ENCODE measurements around the gene SULT4A1.

Gene SULT4A1

GRCh38 chr22:43844560-43845545 is 17.5 kb downstream of the SULT4A1 start:
- DNase-seq (ENCODE audit: low read depth in 2 of 2): no peak

- no peak for DNase-seq (ENCODE audit: low read depth in 2 of 2)
These were observed 18.4 kb downstream of the SULT4A1 start for GRCh38 chr22:43843783-43844530.

GRCh38 chr22:43841742-43842141 is 20.6 kb downstream of the SULT4A1 start:
- DNase-seq (ENCODE audit: low read depth in 2 of 2): no peak

DNA sequence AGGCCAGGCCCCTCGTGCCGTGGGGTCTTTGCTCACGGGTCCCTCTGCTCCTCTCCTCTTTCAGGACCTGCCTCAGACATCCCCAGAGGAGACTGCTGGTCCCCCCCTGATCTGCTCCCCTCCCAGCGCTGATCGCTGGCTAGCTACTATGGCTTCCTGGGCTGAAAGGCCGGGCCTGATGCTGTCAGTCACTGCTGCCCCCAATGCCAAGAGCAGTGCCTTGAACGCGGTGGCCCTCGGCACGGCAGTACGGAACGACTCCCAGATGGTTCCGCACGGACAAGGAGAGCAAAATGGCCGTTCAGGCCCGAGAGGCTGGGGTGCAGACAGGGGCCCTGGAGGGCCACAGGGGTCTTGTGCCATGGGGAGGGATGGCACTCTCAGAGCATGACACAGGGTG is 21.5 kb downstream of the SULT4A1 start:
- DNase-seq (ENCODE audit: low read depth in 2 of 2): no peak

GRCh38 chr22:43840431-43840830 is 21.9 kb downstream of the SULT4A1 start:
- DNase-seq (ENCODE audit: low read depth in 2 of 2): no peak

- no peak for DNase-seq (ENCODE audit: low read depth in 2 of 2)
These were observed 22.5 kb downstream of the SULT4A1 start for GRCh38 chr22:43839781-43840180.

- no peak for DNase-seq (ENCODE audit: low read depth in 2 of 2)
These were observed 23.6 kb downstream of the SULT4A1 start for GRCh38 chr22:43838571-43839307.

DNA sequence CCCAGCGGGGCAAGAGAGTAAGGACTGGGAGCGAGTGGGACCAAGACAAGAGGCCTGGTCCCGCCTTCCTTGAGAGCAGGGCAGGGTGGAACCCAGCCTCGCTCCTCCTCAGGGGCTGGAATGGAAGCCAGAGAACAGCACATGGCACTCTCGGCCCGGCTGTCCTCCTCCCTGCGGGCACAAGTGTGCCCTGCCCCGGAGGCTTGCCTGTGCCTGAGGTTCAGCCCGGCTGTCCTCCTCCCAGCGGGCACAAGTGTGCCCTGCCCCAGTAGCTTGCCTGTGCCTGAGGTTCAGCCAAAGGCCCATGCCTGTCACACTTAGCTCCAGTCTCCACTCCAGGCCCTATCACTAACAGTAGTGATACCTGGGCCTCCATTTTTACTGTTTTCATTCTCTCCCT is 24.2 kb downstream of the SULT4A1 start:
- no peak for DNase-seq (ENCODE audit: low read depth in 2 of 2)

DNA sequence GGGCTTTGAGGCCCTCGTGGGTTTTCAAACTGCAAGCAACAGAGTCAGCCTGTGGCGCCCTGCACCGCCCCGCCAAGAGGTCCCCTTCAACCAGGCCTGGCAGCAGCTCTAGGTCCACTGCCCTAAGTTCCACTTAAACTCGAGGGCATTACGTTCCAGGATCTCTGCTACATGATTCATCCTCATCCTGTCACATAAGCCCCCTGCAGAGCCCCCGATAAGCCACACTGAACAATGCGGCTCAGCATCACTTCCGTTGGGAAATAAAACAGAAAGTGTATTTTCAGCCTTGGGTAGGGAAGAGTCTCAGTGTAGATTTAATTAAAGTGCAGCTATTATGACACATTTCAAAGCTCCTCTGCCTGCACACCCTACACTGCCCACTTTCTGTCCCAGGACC is 24.6 kb downstream of the SULT4A1 start:
- DNase-seq (ENCODE audit: low read depth in 2 of 2): no peak

- DNase-seq (ENCODE audit: low read depth in 2 of 2): no peak
These were observed 26.6 kb downstream of the SULT4A1 start for GRCh38 chr22:43835736-43836135.

GRCh38 chr22:43835166-43835565 is 27.1 kb downstream of the SULT4A1 start:
- DNase-seq (ENCODE audit: low read depth in 2 of 2): no peak

DNA sequence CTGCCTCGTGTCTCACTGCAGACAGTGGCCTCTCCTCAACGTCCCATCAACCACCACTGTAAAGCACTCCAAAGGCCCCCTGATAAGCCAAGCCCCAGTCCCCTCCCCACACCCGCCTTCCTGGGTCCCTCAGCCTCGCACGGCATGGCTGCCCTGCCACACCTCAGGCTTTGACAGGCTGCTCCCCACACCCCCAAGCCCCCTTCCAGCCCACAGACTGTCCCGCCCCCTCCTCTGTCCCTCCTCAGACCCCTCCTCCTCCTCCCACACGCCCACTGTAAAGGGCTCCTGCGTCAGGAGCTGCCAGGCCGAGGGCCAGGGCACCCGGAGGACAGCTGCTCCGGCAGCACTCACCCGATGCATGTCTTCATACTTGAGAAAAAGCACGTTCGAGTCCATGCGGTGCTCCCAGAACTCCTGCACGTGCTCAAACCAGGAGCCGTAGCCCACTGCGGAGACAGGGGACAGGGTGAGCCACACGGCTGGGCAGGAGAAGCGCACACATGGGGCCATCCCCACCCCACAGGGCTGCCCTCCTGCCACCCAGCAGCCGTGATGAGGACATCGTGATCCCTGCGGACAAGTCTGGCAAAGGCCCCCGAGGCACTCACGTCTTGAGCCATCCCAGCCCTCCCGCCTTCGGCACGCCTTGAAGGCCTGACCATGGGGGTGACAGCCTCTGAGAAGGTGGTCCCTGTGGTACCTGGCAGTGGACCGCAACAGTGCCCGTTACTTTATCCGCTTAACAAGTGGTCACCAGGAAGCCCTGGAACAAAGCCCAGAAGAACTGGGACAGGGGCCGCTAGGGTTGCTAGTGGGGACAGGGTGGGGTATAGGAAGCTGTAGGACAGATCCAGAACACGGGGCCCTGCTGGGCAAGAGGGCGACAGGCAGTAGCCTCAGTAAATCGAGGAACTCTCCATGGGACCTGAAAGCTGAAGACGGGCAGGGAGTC is 28.8 kb downstream of the SULT4A1 start:
- DNase-seq (ENCODE audit: low read depth in 2 of 2): no peak

GRCh38 chr22:43832393-43833265 is 29.7 kb downstream of the SULT4A1 start:
- DNase-seq (ENCODE audit: low read depth in 2 of 2): no peak

DNA sequence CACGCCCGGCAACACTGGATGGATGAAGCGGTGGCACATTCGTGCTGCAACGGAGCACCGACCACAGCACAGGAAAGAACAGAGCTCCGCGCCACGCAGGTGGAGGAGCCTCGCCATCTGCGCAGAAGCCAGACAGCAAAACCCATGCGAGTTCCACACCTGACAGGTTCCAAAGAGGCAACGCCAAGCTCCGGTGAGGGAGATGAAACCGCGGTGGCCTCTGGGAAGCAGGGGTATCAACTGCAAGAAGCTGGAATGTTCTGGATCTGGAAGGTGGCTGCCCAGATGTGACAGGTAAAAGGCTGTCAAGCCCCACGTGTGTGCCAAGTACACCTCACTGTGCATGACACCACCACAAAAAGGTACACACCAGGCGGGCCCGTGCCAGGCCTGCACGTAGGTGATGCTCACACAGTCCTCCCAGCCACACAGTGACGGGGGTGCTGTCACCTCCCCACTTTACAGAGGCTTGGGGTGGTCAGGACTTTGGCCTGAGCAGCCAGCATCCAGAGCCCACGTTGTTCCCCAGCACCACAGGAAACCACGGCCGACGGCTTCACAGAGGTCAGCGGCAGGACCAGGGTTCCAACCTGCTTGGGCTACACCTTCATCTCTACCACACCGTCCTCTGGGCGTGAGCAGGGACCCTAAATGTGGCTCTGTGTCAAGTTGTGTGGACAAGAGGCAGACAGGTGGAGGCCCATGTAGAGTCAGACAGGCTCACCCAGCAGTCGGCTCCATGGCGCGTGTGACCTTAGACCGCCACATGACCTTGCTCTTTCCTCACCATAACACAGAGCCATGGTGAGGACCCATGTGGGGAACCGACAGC is 30.5 kb downstream of the SULT4A1 start:
- no peak for DNase-seq (ENCODE audit: low read depth in 2 of 2)

- no peak for DNase-seq (ENCODE audit: low read depth in 2 of 2)
These were observed 31.3 kb downstream of the SULT4A1 start for GRCh38 chr22:43830931-43831560.

GRCh38 chr22:43829904-43830851 is 32.1 kb downstream of the SULT4A1 start:
- no peak for DNase-seq (ENCODE audit: low read depth in 2 of 2)

- no peak for DNase-seq (ENCODE audit: low read depth in 2 of 2)
These were observed 33.1 kb downstream of the SULT4A1 start for GRCh38 chr22:43828998-43829782.

Measured in stimulated activated CD8-positive, alpha-beta memory T cell treated with anti-CD3 and anti-CD28 coated beads, Interleukin-15, amount 100 ng/mL, for 48 hours (primary cell).